ENCODE data around the gene MAST4.

MAST4 gene

GRCh38 chr5:67042176-67043003, 446.2 kb downstream of the MAST4 start:
- no peak for DNase-seq (ENCODE audit: low read depth in 2 of 2)

DNA sequence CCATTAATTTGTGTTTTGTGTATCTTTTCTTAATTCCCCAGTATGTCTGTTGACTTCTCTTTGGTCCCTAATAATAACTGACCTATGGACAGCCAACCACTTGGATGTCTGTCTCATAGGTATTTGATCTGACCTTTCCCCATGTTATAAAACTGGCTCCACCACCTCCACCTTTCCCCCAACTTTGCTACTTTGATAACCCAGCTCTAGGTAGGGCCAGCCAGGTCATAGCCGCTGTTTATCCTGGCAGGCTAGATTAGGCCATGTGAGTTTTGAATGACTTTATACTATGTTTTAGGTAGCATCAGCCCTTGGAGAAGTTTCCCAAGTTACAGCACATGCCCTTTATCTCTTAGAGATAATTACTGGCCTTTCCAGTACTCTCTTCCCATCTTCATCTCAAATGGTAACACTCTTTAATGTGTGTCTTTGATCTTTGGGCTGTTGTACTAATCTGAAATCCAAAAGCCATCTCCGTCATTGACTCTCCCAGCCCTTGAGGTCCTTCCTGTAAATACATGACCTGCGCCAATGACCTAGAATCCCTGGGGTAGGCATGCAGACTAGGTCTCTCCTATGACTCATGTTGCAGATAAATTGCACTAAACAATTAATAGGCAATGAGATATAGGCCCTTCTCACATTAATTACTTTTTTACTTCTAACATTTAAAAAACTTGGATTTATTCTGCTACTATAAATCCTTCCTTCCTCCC, 447.8 kb downstream of the MAST4 start:
- DNase-seq (ENCODE audit: low read depth in 2 of 2) = no peak

DNA sequence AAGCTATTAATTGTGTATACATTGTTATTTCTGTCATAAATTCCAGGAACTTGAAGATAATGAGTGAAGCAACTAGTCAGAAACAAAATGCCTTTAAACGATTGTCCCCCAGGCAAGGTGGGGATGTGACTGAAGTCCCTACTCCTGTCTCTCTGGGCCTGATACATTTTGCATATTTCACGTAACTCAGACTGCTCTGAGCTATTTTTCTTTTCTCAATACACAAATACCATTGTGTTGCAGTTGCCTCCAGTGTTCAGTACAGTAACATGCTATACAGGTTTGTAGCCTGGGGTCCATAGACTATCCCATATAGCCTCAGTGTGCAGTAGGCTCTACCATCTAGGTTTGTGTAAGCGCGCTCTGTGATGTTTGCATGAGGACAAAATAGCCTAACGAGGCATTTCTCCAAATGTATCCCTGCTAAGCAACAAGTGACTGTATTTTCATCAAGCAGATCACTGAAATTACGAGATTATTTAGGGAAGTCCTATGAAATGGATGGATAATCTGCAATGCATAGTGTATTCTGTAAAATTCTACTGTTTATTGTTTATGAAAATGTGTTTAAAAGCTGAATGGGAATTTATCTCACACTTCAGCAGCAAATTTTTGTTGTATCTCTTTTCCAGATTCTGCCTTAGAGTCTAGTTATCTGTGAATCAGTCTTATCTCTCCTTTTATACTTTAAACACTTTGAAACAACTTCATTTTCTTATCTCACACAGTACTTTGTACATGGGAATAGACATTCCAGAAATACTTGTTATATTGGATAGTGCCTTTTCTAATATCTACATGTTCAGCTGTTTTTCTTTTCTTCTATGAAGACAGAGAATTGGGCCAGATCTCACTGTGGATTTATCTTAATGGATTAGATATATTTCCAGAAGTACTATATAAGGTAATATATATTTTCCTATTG, 449.9 kb downstream of the MAST4 start:
- DNase-seq (ENCODE audit: low read depth in 2 of 2) = no peak

GRCh38 chr5:67047160-67047559, 451.0 kb downstream of the MAST4 start:
- no peak for DNase-seq (ENCODE audit: low read depth in 2 of 2)

GRCh38 chr5:67047616-67048015, 451.4 kb downstream of the MAST4 start:
- DNase-seq (ENCODE audit: low read depth in 2 of 2) = no peak

DNA sequence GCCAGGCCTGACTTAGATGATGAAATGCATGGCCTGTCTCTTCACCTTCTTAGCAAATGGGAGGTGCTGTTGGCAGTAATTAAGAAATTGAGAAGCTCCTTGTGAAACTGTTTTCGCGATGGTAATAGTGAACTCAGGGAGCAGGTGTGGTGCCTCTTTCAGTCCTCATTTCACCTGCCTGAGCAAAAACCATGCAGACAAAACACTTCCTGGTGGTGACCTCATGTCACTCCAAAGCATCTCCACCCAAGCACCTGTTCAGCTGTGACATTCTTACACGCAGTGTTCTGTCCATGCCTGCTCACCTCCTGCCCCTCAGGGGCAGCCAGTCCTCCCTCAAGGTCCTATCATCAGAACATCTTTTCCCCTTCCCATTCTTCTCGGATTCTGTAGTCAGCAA, 453.9 kb downstream of the MAST4 start:
- DNase-seq (ENCODE audit: low read depth in 2 of 2) = no peak

DNA sequence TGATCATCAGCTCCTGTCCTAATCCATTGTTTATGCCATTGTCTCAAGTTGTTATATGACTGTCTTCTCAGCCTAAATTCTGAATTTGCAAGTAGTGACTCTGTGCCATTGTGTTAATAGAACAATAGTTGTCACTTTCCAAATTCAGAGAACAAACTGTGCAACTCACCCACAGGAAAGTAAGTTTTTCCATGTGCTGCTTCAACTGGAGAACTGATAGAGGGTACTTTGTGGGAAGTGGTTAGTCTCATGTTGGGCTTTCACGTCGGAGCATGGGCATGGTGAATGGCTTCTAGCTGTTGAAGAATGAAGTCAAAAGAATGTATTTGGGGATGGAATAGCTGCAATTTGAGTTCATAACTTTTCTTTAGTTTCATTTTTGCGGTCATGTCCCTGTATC, 454.4 kb downstream of the MAST4 start:
- DNase-seq (ENCODE audit: low read depth in 2 of 2) = no peak

DNA sequence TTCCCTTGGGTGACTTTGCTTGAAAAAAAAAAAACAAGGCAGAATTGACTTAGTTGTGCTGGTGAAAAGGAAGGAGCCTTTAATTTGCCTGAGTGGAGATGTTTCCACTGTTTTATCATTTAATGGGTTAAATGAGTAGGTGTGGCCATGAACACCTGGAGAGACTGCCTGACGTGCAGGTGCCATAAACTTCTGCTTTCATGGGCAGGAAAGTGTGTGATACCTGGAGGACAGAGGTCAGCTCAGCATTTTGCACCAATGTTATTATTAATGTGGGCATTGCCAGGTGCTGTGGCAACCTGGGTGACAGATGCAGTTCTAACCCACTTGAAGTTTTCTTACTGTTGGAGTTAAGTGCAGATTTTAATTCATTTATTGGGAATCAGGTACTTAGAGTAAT, 455.0 kb downstream of the MAST4 start:
- DNase-seq (ENCODE audit: low read depth in 2 of 2) = no peak

DNA sequence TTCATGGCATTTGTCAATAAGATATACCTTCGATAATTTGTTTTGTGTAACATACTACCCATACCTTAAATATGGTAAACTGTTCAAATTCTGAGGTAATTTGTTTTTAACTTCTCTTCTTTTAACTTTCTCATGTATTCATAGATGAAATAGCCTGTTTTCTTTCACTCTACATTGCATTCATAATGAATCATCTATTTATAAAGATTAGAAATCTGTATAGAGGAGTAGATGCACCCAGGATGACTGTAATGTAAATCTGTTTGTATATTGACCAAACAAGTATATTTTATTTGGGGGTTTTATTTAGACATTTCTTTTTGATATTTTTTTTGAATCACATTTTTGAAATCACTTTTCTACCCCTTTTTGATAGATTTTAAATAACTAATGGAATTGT, 455.8 kb downstream of the MAST4 start:
- no peak for DNase-seq (ENCODE audit: low read depth in 2 of 2)

GRCh38 chr5:67053229-67053628, 457.0 kb downstream of the MAST4 start:
- no peak for DNase-seq (ENCODE audit: low read depth in 2 of 2)

DNA sequence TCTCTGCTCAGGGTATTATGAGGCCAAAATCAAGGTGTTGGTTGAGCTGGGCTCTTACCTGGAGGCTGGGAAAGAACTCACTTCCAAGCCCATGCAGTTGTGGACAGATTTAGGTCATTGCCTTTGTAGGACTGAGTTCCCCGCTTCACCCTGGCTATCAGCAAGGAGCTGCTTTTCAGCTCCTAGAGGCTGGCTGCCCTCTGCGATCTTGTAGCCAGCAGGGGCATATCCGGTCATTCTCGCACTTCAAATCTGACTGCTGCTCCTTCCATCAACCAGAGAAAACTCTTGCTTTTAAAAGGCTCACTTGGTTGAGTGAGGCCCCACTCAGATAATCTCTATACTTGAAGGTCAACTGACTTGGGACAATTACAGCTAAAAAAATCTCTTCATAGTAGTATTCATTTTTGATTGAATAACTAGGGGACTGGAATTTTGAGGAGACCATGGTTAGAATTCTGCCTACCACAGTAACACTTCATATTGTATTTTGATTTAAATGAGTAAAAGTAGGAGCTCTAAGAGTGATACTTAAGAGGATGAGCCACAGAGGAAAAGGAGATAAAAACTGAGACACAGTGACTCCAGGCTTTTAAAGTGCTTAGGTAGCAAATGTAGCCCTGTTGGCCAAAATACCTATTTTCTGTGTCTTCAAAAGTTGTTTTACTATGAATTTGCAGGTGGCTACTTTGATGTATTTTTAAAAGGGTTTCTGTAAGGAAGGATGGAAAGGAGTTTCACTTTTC, 463.0 kb downstream of the MAST4 start:
- DNase-seq (ENCODE audit: low read depth in 2 of 2) = no peak

DNA sequence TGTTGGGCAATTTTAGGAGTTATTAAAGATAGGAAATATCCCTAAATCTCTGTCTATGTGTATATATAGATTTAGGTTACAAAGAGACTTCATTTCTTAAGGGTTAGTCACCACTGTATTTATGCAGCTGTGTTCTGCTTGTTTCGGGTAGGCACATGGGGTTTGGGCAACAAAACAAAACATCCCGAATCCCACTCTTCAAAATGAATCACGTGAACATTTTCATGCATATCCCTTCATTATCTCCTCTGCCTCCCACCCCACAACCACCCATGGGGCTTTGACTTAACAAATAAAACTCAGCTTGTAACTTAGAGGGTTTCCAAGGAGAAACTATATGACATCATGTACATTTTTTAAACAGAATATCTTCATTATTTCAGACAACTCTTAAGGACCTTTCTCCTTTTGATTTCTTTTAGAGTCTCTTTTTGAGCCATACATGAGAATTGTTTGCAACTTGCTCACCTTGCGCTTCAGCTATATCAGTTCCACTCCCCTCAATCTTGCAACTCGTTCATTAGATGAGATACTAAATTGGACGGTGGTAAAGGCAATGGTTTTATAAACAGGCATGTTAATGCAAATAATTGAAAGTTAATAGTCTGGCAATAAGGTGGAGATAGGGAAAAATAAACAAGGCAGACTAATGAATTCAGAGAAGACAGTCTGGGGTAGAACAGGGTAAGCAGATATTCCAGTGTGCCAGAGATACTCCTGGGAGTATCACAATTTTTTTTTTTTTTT, 463.7 kb downstream of the MAST4 start:
- DNase-seq (ENCODE audit: low read depth in 2 of 2) = no peak

- DNase-seq (ENCODE audit: low read depth in 2 of 2) = no peak
These were observed 465.3 kb downstream of the MAST4 start for GRCh38 chr5:67061511-67061910.

- no peak for DNase-seq (ENCODE audit: low read depth in 2 of 2)
These were observed 466.9 kb downstream of the MAST4 start for GRCh38 chr5:67063055-67063454.

- no peak for DNase-seq (ENCODE audit: low read depth in 2 of 2)
These were observed 467.6 kb downstream of the MAST4 start for GRCh38 chr5:67063791-67064190.

DNA sequence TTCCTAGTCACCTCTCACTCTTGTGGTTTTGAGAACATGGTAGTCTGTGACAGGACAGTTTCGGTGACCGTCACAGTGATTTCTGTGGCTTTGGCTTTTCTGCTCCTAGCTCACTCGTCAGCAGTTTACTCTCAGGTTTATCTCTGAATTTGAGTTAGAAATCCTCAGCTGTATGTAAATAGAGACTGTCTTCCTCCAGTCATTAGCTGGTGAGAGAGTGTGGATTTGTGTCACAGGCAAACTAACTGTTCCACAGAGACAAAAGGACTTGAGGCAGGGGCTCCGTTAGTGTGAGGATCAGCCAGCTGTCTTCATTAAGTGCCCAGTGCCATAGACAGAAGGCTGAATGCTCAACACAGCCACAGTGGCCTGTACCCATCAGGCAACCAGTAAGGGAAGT, 469.0 kb downstream of the MAST4 start:
- DNase-seq (ENCODE audit: low read depth in 2 of 2) = no peak

DNA sequence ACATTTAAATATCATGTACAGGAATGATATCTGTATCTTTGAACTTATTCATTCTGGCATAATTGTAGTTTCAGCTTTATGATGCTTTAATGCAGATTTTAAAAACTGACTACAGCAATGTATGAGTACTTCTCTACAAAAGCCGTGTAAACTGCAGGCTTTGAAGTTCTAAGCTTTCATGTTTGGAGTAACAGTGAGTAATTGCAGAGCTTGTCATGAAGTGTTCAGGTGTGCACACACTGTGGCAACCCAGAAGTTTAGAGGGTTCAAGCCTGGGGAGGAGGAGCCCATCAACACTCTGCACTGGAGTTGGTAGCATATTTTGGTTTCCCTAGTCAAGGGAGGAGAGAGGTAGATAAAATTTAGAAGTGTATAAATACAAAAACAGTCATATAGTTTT, 469.5 kb downstream of the MAST4 start:
- no peak for DNase-seq (ENCODE audit: low read depth in 2 of 2)

DNA sequence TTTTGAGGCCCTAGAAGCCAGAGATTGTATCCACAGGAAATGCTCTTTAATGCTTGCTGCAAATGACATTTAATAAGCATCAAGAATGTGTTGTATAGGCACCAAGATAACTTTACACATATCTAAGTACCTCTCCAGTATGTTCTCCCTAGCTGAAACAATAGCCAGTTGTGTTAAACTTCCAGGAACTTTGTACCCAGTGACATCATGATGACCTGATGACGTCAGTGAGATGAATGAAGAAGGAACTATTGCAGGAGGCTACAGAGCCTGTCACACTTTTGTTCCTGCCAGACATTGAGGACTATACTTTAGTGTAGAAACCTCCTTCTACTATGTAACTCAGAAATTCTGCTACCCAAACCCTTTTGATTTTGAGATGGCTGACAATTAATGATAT, 470.6 kb downstream of the MAST4 start:
- no peak for DNase-seq (ENCODE audit: low read depth in 2 of 2)

DNA sequence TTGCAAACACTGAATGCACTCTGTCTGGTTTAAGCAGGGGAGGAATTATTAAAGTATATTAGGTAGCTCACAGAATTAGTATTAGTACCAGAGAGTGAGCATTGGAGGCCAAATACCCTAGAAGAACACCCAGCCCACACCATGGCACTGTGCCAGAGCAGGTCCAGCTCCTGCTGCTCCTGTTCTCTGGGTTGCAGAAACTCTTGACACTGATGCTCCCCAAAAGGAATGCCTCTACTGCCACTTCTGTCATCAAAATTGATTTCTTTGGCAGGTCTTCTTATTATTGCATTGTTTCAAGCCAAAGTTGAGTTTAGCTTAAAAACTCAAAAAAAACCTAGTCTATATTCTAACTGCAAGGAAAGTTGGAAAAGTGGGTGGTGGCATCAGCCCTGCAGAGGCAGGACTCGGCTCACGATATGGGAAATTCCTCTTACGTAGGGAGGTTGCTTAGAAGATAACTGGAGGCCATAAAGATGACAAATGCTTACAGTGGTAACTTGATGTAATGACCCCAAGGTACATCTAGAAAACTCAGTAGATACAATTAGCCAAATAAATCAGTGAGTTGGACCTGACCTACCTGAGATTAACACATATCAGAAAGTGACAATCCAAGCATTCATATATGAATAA, 477.0 kb downstream of the MAST4 start:
- DNase-seq (ENCODE audit: low read depth in 2 of 2) = no peak

DNA sequence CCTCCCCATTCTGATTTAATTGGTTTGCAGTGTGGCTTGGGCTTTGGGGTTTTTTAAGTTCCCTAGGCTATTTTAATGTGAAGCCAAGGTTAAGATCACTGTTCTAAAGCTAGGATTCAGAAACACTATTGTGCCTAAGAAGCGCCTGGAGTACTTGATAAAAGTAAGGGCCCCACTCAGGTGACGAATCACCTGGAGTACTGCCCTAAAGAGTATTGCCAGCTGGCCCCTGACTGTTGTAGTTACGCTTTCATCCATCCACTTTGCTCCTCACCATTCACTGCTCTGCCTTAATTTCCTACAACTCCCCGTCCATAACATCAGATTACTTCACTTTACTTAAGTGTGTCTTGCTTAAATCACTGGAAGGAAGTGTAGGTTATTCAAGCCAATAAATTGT, 481.1 kb downstream of the MAST4 start:
- DNase-seq (ENCODE audit: low read depth in 2 of 2) = no peak

All from stimulated activated CD4-positive, alpha-beta T cell treated with anti-CD3 and anti-CD28 coated beads, Interleukin-1b, Interleukin-23, amount 100 ng/mL, for 4 hours (primary cell).